Measurements from ENCODE around the gene C2CD2.

The C2CD2 gene

DNA sequence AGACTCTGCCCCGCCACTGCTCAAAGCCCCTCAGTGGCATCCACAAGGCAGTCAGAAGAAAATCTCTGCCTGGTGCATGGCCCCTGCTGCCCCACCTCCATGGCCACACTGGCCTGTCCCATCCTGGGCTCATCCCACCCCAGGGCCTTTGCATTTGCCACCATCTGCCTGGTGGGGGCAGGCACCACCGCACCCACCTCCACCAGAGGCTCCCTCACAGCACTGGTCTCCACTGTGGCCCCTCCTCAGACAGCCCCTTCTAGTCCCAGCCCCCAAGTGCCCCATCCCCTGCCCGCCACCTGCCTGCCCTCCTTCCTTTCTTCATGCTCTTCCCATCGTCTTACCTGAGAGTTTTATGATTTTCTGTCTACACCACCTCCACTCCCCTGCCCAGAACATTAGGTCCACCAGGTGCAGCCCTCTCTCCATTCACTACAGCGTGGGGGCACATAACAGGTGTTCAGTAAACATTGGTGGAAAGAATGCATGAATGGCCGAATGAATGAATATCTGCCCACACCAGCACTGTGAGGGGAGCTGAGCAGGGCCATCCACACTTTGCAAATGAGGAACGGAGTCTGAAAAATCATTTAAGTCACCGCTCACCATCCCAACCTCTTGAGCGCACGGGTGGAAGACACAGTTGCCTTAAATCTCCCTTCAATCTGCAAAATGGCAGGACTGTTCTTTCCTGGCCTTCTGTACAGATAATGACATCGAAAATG is 76.7 kb downstream of the C2CD2 start:
- TF ChIP-seq, protein P1, sequence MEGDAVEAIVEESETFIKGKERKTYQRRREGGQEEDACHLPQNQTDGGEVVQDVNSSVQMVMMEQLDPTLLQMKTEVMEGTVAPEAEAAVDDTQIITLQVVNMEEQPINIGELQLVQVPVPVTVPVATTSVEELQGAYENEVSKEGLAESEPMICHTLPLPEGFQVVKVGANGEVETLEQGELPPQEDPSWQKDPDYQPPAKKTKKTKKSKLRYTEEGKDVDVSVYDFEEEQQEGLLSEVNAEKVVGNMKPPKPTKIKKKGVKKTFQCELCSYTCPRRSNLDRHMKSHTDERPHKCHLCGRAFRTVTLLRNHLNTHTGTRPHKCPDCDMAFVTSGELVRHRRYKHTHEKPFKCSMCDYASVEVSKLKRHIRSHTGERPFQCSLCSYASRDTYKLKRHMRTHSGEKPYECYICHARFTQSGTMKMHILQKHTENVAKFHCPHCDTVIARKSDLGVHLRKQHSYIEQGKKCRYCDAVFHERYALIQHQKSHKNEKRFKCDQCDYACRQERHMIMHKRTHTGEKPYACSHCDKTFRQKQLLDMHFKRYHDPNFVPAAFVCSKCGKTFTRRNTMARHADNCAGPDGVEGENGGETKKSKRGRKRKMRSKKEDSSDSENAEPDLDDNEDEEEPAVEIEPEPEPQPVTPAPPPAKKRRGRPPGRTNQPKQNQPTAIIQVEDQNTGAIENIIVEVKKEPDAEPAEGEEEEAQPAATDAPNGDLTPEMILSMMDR (IDR thresholded peaks at IDR 0.05) = no peak

DNA sequence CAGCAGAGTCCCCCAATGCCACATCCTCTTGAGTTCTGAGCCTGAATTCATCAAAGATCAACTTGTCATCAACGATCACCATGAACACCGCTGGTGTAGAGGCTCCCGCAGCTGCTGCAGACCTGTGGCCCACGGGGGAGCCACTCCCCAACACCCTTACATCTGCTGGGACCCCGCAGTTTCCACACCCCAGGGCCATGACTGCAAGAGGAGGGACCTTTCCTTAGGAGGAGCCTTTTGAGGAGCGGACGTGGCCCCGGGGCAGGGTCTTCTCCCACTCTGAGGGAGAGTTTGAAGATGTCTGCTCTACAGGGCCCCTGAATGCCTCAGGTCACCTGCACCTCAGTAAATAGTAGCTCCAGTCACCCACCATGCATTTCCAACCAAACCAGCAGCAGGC is 77.4 kb downstream of the C2CD2 start:
- TF ChIP-seq, protein P1 (IDR thresholded peaks at IDR 0.05) = no peak

DNA sequence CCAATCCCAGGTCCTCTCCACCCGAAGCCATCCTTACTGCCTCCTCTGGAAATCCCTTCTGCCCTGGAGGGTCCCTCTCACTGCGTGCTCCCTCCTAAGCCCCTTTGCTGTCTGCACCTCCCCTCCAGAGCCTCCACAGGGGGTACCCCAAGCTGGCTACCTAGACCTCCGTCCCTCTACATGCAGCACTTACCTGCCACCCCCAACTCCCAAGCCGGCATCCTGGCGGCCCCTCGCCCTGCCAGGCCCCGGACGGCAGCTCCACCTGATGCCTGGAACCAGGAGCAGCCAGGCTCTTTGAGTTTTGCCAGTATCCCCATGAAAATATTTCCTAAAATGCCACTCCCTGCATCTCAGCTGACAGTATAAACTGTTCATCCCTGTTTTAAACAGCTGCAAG is 78.7 kb downstream of the C2CD2 start:
- TF ChIP-seq, protein P1 (IDR thresholded peaks at IDR 0.05) = no peak

DNA sequence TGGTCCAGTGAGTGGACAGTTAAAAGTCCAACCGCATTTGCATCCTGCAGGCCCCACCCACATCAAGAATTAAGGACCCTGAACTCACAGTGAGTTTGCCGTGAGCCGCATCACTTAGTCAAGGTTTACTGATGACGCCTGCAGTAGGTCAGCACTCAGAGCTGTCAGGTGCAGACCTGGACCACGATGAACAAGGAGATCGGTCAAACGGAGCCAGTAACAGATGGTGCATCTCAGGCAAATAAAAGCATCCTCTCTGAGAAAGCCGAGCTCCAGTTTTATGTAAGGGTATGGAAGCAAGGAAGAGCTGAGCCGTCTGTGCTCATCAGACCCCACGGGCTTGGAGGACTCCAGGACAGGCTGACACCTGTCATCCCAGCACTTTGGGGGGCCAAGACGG is 79.2 kb downstream of the C2CD2 start:
- TF ChIP-seq, protein P1 (IDR thresholded peaks at IDR 0.05) = no peak

DNA sequence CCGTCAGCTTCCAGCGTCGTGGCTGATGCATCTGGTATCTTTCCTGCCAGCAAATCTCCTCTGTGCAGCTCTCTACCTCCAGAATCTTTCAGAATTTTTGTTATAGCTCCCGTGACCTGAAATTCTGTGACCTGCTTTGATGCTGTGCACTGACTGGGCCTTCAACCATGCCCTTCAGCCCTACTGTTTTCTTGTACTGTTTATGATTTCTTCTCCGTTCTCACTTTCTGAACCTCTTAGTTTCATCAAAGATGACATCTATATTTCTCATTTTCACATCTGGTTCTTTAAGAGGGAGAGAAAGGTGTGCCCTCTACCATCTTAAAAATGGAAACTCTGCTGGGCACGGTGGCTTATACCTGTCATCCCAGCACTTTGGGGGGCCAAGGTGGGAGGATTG is 80.4 kb downstream of the C2CD2 start:
- TF ChIP-seq, protein P1 (IDR thresholded peaks at IDR 0.05) = no peak

DNA sequence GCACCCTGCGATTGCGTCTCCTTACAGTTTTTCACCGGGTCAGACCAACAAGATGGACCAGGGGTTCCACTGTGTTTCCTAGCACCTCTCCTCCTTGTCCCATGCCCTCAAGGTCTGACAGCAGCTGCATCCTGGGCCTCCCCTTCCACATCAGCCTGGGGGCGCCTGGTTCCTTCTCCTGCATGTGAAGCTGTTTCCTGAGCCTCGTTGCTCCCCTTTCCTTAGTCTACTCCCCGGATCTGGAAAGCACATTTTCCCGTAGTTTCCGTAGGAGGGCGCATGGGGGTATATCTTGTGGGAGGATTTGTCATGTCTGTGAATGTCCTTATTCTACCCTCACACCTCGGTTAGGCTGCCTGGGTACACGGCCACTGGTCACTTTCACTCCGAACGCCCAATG is 80.8 kb downstream of the C2CD2 start:
- TF ChIP-seq, protein P1 (IDR thresholded peaks at IDR 0.05) = no peak

DNA sequence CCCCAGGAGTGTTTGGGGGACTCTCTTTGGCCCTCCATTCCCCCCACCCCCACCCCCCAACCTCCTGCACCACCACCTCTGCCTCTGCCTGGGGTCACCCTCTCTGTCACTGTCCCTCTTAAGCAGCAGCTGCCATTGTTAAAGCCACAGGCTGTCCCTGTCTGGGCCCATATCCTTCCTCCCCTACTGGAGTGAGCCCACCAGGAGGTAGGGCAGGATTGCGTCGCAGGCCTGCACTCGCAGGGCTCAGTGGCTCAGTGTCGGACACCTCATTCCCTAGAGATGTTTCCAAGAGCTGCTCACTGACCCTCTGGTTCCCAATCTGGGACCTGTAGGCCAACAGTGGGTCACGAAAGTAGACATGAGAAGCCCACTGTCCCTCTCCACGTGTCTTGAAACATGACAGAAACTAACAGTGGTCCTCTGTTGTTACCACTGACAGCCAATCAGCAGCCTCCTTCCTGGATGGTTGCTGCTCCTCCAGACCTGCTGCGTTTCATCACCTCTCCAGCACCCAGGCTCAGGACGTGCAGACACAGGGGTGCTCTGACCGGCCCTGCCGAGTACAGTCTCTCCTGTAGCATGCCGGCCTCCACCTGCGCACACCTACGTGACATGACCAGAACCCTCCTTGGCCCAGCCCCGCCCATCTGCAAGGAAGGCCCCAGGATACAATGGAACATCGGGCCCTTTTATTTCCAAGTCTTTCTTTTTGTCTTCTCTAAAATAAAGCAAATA is 82.4 kb downstream of the C2CD2 start:
- TF ChIP-seq, protein P1 (IDR thresholded peaks at IDR 0.05) = no peak
